Upper lobe of left lung (tissue), 6 donors: Measurements from ENCODE around the gene ITFG1. TPM values are rescaled to one million over a fixed set of nuclear protein-coding genes. Genes with fewer than 3 reads are reported as not detected.

ENCODE experiments used
- ATAC-seq, 2 donors: fragments of 200-7000 bp; cut with Tn5 transposase; one replicate each; pipeline ENCODE4 v1.9.1; 2022; ENCODE audit warnings: mild to moderate bottlenecking in 2 of 2, moderate library complexity in 2 of 2; ENCODE audit not compliant: low FRiP score in 2 of 2
- DNase-seq, 2 donors: peaks; one replicate each; pipeline ENCODE4 v3.0.0-alpha.2; 2019 to 2020
- H3K27ac ChIP-seq, 4 donors: fragments of 200-600 bp; sonication (generic); one replicate each; pipeline ENCODE4 v1.5.1; 2016 to 2019
- H3K27me3 ChIP-seq, 4 donors: fragments of 200-600 bp; sonication (generic); one replicate each; pipeline ENCODE4 v1.5.1; 2017 to 2019
- H3K36me3 ChIP-seq, 4 donors: fragments of 200-600 bp; sonication (generic); one replicate each; pipeline ENCODE4 v1.5.1; 2016 to 2019
- H3K4me1 ChIP-seq, 4 donors: fragments of 200-600 bp; sonication (generic); one replicate each; pipeline ENCODE4 v1.5.1; 2018 to 2019
- H3K4me3 ChIP-seq, 4 donors: fragments of 200-600 bp; sonication (generic); one replicate each; pipeline ENCODE4 v1.5.1; 2017 to 2019; ENCODE audit warnings: mild to moderate bottlenecking in 2 of 4, moderate library complexity in 1 of 4
- H3K9me3 ChIP-seq, 4 donors: fragments of 200-600 bp; sonication (generic); one replicate each; pipeline ENCODE4 v1.5.1; 2018 to 2019
- CTCF ChIP-seq, 6 experiments: fragments of 450-650 bp in 4 of 6; fragments of 200-600 bp in 2 of 6; sonication (generic) in 2 of 6; IDR thresholded peaks; one replicate each; pipeline ENCODE4 v1.5.1; 2016 to 2019; ENCODE audit warnings: antibody characterized with exemption in 6 of 6
- EP300 ChIP-seq, 4 donors: sonication (generic); formaldehyde crosslinking; IDR thresholded peaks; one replicate each; pipeline ENCODE4 v1.5.1; 2017; ENCODE audit warnings: antibody characterized with exemption in 4 of 4, control low read depth in 2 of 4
- POLR2A ChIP-seq, 4 donors: fragments of 450-650 bp; IDR thresholded peaks; one replicate each; pipeline ENCODE4 v1.5.1; 2016 to 2017; ENCODE audit warnings: antibody characterized with exemption in 4 of 4, mild to moderate bottlenecking in 2 of 4
- POLR2AphosphoS5 ChIP-seq, 2 donors: sonication (generic); formaldehyde crosslinking; IDR thresholded peaks; one replicate each; pipeline ENCODE4 v1.5.1; 2017; ENCODE audit warnings: antibody characterized with exemption in 2 of 2
- WGBS, 2 donors: methylation state at CpG; one replicate each; pipeline ENCODE4 v1.1.5; 2017 to 2018; 5-methylcytosine and 5-hydroxymethylcytosine counted together
- total RNA-seq, 6 donors: library from RNA; depleted of rRNA in 4 of 6; stranded (reverse); fragments of >200 nt in 4 of 6; gene quantifications; one replicate each; pipeline versions ENCODE4 v1.1.0 to v1.2.1, GENCODE V29; 2016 to 2021
- donor health status: DM: no; HTN: no; CAD: no; lungs with moderate emphysema.
- donor health status: DM: no; HTN: yes; CAD: no; lungs with severe emphysema.

ITFG1 gene
- total RNA-seq: 10 to 100 TPM; 23.7 to 58.1 (median 43.6) TPM

DNA sequence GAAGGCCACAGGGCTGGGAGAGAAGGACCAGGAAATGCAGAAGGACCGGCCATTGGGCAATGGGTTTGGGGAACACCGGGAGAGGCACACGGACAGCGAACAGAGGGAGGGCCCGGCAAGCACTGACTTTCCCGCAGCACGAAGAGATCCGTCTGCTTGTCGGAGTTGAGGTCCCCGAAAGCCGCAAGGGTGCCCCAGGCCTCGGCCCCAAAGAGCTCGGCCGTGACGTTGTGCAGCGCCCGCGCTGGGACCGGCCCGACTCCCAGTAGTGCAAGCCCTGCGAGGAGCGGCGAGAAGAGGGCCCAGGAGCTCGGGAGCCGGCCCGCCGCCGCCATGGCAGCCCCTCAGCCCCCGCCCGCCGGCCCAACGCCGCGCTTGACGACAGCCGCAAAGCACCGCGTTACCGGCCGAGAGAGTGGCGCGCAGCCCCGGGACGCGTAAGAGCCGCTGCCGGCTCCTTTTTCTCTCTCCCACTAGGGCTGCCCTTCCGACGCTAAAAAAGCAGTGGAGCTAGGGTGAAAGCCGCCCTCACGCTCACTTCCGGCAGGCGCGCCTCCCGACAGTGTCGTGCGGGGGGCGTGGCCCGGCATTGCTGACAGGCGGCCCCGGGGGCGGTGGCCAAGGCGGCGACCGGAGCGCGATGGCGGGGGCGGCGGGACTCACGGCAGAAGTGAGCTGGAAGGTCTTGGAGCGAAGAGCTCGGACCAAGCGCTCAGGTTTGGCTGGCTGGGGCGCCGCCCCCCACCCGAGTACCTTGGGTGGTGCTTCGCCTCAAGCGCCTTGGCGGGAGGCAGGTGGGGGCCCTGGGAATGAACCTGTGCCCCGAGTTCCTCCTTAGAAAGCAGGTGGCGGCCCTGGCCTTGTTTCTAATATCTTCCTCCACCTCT lies at the start of gene ITFG1, which contains the start of gene PHKB:
Gene ITFG1, minus strand, starts transcription at position 353 of the 887 bp plus-strand sequence. Its CDS starts 18 bp downstream, at position 335.
Gene PHKB, plus strand, starts transcription at position 621 of the 887 bp plus-strand sequence. Its CDS starts 20 bp downstream, at position 641.
- peaks cover 34 to 52% (median 37%) of the 10 kb centered on the region in 4 donors for H3K4me1 ChIP-seq

DNA sequence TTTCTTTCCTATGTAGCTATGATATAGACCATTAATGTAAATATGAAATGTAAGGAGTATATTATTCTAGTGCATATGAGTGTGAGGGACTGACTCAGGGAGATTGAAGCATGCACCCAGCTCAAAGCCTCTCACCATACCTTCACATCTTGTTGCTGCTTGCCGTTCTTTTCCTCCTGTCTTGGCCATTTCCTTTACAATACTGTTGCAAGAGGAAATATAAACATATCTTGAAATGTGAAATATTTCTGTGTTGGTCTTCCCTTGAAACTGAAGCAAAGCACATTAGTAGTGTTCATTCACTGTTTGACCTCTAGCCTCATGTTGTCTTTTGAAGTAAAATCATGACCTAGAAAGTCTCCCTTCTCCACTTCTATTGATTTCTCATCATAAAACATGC lies 46.8 kb upstream of the ITFG1 start:
- Histone ChIP-seq H3K9me3 (no peaks in the 10 kb centered on the region), H3K27ac (no peak overlapping the region), H3K4me1 (peaks cover 0 to 3% (median 1%) of the 10 kb centered on the region in 4 donors), H3K4me3 (no peak overlapping the region), H3K27me3 (no peaks in the 10 kb centered on the region), H3K36me3 (peaks cover 13 to 51% (median 43%) of the 10 kb centered on the region in 4 donors)
- TF ChIP-seq CTCF (IDR thresholded peaks at IDR 0.05) (no peak), EP300 (IDR thresholded peaks at IDR 0.05) (no peak), POLR2AphosphoS5 (IDR thresholded peaks at IDR 0.05) (no peak), POLR2A (IDR thresholded peaks at IDR 0.05) (no peak)
- WGBS, 2 donors: 23 to 44% methylated on average over 1 of the region's 1 CpG
- DNase-seq (no peak), ATAC-seq (no peak)

More for the DNA sequence above, at the start of gene ITFG1, which contains the start of gene PHKB:
- peak within 1 kb of the TSS; percentile 72 to 91 (median 79) for H3K4me3 ChIP-seq
- H3K9me3 ChIP-seq: no peaks in the 10 kb centered on the region
- peak within 1 kb of the TSS; percentile 89 to 100 (median 98) for H3K27ac ChIP-seq
- H3K27me3 ChIP-seq: no peaks in the 10 kb centered on the region
- peaks cover 0 to 15% (median 0%) of the 10 kb centered on the region in 4 donors for H3K36me3 ChIP-seq
- WGBS, 2 donors: 1 to 2% methylated on average over 11 to 60 of the region's 82 CpGs
- TF ChIP-seq EP300 (IDR thresholded peaks at IDR 0.05): peak in 1 of 4 donors; percentile 36
- TF ChIP-seq POLR2A (IDR thresholded peaks at IDR 0.05): peak in 3 of 4 donors; percentile 64 to 84 (median 72)
- peak in 4 of 6 experiments; percentile 11 to 49 (median 39) for TF ChIP-seq CTCF (IDR thresholded peaks at IDR 0.05)
- TF ChIP-seq POLR2AphosphoS5 (IDR thresholded peaks at IDR 0.05): peak; percentile 80 to 84
- peak; percentile 94 to 99 for DNase-seq
- peak; percentile 97 to 98 for ATAC-seq

DNA sequence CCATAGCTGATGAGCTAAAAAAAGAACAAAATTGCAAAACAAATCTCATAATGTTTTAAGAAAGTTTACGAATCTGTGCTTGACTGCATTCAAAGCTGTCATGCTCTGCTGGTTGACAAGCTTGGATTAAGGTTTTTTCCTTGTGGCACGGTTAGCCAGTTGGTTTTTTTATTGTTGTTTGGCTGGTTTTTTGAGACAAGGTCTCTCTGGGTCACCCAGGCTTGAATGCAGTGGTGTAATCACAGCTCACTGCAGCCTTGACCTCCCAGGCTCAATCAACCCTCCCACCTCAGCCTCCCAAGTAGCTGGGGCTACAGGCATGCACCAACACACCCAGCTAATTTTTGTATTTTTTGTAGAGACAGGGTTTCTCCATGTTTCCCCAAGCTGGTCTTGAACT lies 45.9 kb upstream of the ITFG1 start:
- Histone ChIP-seq H3K9me3 (no peaks in the 10 kb centered on the region), H3K27me3 (no peaks in the 10 kb centered on the region), H3K4me1 (peaks cover 0 to 3% (median 1%) of the 10 kb centered on the region in 4 donors), H3K27ac (no peak overlapping the region), H3K4me3 (no peak overlapping the region), H3K36me3 (peaks cover 11 to 51% (median 36%) of the 10 kb centered on the region in 4 donors)
- ATAC-seq (no peak), DNase-seq (no peak)
- TF ChIP-seq POLR2AphosphoS5 (IDR thresholded peaks at IDR 0.05) (no peak), EP300 (IDR thresholded peaks at IDR 0.05) (no peak), CTCF (IDR thresholded peaks at IDR 0.05) (no peak), POLR2A (IDR thresholded peaks at IDR 0.05) (no peak)
- WGBS, 2 donors: 76% methylated on average over 2 of the region's 2 CpGs

GRCh38 chr16:47504599-47504998 lies 43.7 kb upstream of the ITFG1 start:
- ATAC-seq (no peak), DNase-seq (peak in 1 of 2 donors; percentile 23)
- Histone ChIP-seq H3K27ac (no peak overlapping the region), H3K27me3 (no peaks in the 10 kb centered on the region), H3K9me3 (no peaks in the 10 kb centered on the region), H3K4me3 (no peak overlapping the region), H3K36me3 (peaks cover 17 to 58% (median 36%) of the 10 kb centered on the region in 4 donors), H3K4me1 (peaks cover 0 to 3% (median 1%) of the 10 kb centered on the region in 4 donors)
- no peak for TF ChIP-seq POLR2A (IDR thresholded peaks at IDR 0.05)
- TF ChIP-seq EP300 (IDR thresholded peaks at IDR 0.05): no peak
- WGBS, 2 donors: 95 to 97% methylated on average over 7 of the region's 7 CpGs

GRCh38 chr16:47503936-47504335 lies 43.1 kb upstream of the ITFG1 start:
- Histone ChIP-seq H3K9me3 (no peaks in the 10 kb centered on the region), H3K4me1 (peaks cover 0 to 3% (median 1%) of the 10 kb centered on the region in 4 donors), H3K36me3 (peaks cover 17 to 65% (median 39%) of the 10 kb centered on the region in 4 donors), H3K4me3 (no peak overlapping the region), H3K27me3 (no peaks in the 10 kb centered on the region), H3K27ac (no peak overlapping the region)
- TF ChIP-seq POLR2AphosphoS5 (IDR thresholded peaks at IDR 0.05): no peak
- TF ChIP-seq POLR2A (IDR thresholded peaks at IDR 0.05): no peak
- no peak for TF ChIP-seq CTCF (IDR thresholded peaks at IDR 0.05)
- no peak for TF ChIP-seq EP300 (IDR thresholded peaks at IDR 0.05)
- ATAC-seq: no peak
- 90 to 92% methylated on average over 1 of the region's 1 CpG for WGBS, 2 donors
- no peak for DNase-seq
